H54 (cell line): ENCODE data around the gene FOLR2.

ENCODE experiments used
- DNase-seq: peaks from one replicate; pipeline ENCODE4 v3.0.0; 2011; ENCODE audit warnings: low spot score, mixed read lengths; ENCODE audit not compliant: insufficient read length
- FAIRE-seq: peaks from 3 replicates; lab custom pipeline; 2011; peaks lifted over from hg19 to GRCh38; lab: Jason Lieb, UNC
- POLR2A ChIP-seq: IDR thresholded peaks from 2 replicates; pipeline ENCODE4 v1.6.1; 2011; ENCODE audit warnings: low read depth, mild to moderate bottlenecking, low read length

Gene FOLR2

DNA sequence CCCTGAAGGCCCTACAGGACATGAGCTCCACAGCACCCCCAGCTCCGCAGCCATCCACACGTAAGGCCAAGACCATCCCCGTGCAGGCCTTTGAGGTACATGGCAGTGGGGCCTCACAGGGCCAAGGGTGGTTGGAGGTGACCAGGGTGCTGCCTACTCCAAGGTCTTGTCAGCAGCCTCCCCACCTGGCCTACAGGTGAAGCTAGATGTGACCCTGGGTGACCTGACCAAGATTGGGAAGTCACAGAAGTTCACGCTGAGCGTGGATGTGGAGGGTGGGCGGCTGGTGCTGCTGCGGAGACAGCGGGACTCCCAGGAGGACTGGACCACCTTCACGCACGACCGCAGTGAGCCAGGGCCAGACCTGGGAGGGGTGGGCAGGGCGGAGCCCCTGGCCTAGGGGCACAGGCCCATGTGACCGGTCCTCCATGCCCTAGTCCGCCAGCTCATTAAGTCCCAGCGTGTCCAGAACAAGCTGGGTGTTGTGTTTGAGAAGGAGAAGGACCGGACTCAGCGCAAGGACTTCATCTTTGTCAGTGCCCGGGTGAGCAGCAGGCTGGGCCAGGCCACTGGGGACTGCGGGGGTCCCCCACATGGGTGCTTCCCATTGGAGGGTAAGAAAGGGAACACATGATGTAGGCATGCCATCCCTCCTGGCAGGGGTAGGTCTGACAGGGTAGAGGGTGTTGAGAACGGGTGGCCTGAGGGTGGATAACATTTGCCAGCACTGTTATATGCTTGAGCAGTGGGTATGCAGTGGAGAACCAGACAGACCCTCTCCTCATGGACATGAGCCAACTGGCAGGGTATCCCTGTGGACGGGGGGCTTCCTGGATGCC, 13.6 kb downstream of the FOLR2 start:
- FAIRE-seq (no peak), DNase-seq (no peak)
- no peak for TF ChIP-seq POLR2A

DNA sequence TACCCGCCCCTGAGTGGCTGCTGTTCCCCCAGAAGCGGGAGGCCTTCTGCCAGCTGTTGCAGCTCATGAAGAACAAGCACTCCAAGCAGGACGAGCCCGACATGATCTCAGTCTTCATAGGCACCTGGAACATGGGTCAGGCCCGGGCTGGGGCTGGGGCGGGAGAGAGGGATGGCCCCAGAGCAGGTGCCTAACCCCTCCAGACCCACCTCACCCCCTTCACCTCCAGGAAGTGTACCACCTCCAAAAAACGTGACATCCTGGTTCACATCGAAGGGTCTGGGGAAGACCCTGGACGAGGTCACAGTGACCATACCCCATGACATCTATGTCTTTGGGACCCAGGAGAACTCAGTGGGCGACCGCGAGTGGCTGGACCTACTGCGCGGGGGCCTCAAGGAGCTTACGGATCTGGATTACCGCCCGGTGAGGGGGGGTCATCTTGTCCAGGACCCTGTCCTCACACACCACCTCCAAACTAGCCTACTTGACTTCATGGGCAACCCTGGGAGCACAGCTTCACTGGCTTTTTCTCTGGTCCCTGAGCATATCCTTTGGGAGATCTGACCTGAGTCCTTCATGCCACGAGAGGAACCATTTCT, 14.3 kb downstream of the FOLR2 start:
- TF ChIP-seq POLR2A = no peak
- DNase-seq (no peak), FAIRE-seq (no peak)

DNA sequence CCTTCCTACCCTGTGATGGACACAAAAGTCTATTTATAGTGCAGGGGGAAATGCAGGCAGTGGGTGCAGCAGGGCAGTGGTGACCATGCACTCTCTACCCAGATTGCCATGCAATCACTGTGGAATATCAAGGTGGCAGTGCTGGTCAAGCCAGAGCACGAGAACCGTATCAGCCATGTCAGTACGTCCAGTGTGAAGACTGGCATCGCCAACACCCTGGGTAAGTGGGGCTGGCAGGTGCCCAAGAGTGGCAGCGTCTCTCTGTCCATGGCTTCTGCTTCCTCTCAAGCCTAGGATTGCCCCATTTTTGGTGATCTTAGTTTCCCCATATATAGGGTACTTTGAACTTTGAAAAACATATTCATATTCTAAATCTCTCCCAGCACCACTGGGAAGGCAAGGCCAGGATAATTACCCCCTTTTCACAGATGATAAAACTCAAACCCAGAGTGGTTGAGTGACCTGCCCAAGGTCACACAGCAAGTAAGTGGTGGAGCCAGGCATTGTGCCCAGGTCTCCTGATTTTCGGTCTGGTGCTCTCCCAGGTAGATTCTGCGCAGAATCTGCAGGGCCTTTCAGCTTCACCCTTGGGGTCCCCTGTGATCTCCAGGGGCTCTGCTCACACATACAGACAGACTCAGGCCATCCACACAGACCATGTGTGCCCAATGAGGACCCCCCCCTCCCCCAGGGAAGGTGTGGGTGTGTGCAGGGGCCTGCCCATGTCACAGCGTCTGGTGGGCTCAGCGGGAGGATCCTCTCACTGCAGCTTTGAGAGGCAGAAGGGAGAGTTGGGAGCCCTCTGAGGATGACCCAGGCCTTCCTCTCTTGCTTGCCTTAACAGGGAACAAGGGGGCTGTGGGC, 15.0 kb downstream of the FOLR2 start:
- no peak for TF ChIP-seq POLR2A
- DNase-seq (no peak), FAIRE-seq (no peak)

GRCh38 chr11:72232260-72233055, 15.9 kb downstream of the FOLR2 start:
- no peak for TF ChIP-seq POLR2A
- FAIRE-seq = no peak
- DNase-seq = no peak

GRCh38 chr11:72233056-72233772, 16.6 kb downstream of the FOLR2 start:
- DNase-seq (no peak), FAIRE-seq (no peak)
- no peak for TF ChIP-seq POLR2A

GRCh38 chr11:72233773-72234513, 17.3 kb downstream of the FOLR2 start:
- no peak for DNase-seq
- TF ChIP-seq POLR2A = no peak
- no peak for FAIRE-seq

GRCh38 chr11:72234514-72234830, 17.9 kb downstream of the FOLR2 start:
- DNase-seq (no peak), FAIRE-seq (no peak)
- no peak for TF ChIP-seq POLR2A

- DNase-seq (no peak), FAIRE-seq (no peak)
- TF ChIP-seq POLR2A = no peak
Observed at GRCh38 chr11:72234920-72235319, 18.3 kb downstream of the FOLR2 start.

GRCh38 chr11:72235351-72236057, 18.9 kb downstream of the FOLR2 start:
- no peak for DNase-seq
- no peak for TF ChIP-seq POLR2A
- FAIRE-seq = no peak

GRCh38 chr11:72236083-72236697, 19.6 kb downstream of the FOLR2 start:
- no peak for TF ChIP-seq POLR2A
- FAIRE-seq = no peak
- DNase-seq = no peak

DNA sequence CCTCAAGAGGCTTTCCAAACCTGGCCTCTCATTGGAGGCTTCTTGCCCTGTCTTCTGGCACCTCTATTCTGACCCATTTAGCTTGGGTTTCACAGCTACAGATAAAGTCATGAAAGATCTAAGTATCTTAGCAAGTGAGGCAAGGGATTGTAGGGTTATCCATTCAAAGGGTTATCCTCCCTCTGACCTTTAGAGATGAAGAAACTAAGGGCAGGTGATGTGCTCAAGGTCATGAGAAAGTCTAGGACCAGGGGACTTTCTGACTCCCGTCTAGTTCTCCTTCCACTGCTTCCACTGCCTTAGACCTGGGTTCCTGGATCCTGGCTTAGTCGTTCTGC, 20.1 kb downstream of the FOLR2 start:
- FAIRE-seq (no peak), DNase-seq (no peak)
- no peak for TF ChIP-seq POLR2A
